ENCODE measurements around the gene MRM3.

DNA sequence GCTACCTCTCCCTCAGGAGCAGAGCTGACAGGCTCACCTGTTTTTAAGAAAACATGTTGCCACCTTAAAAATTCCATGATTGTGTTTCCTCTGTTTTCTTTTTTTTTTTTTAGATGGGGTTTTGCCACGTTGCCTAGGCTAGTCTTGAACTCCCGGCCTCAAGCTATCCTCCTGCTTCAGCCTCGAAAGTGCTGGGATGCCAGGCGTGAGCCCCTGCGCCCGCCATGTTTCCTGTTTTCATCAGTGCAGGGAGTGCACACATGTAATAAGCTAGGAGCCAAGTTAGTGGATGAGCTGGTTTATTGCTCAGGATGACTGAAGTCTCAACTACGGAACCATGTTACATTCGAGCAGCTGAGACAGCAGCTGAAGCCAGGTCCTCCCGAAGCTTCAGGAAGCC is 13.6 kb downstream of the MRM3 start:
- no peak for TF ChIP-seq SMC3 (IDR thresholded peaks at IDR 0.05; ENCODE audit: low read depth, low read length)
- no peak for TF ChIP-seq POLR2A (IDR thresholded peaks at IDR 0.05; ENCODE audit: low read depth, low read length)
- TF ChIP-seq RAD21 (IDR thresholded peaks at IDR 0.05; ENCODE audit: low read length): no peak
- TF ChIP-seq, protein P1, sequence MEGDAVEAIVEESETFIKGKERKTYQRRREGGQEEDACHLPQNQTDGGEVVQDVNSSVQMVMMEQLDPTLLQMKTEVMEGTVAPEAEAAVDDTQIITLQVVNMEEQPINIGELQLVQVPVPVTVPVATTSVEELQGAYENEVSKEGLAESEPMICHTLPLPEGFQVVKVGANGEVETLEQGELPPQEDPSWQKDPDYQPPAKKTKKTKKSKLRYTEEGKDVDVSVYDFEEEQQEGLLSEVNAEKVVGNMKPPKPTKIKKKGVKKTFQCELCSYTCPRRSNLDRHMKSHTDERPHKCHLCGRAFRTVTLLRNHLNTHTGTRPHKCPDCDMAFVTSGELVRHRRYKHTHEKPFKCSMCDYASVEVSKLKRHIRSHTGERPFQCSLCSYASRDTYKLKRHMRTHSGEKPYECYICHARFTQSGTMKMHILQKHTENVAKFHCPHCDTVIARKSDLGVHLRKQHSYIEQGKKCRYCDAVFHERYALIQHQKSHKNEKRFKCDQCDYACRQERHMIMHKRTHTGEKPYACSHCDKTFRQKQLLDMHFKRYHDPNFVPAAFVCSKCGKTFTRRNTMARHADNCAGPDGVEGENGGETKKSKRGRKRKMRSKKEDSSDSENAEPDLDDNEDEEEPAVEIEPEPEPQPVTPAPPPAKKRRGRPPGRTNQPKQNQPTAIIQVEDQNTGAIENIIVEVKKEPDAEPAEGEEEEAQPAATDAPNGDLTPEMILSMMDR (conservative IDR thresholded peaks at IDR 0.05; ENCODE audit: low read depth, low read length): no peak
- TF ChIP-seq, protein P2, sequence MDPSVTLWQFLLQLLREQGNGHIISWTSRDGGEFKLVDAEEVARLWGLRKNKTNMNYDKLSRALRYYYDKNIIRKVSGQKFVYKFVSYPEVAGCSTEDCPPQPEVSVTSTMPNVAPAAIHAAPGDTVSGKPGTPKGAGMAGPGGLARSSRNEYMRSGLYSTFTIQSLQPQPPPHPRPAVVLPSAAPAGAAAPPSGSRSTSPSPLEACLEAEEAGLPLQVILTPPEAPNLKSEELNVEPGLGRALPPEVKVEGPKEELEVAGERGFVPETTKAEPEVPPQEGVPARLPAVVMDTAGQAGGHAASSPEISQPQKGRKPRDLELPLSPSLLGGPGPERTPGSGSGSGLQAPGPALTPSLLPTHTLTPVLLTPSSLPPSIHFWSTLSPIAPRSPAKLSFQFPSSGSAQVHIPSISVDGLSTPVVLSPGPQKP (IDR thresholded peaks at IDR 0.05; ENCODE audit: borderline replicate concordance, low read depth, low read length): no peak
- TF ChIP-seq RFX5 (IDR thresholded peaks at IDR 0.05; ENCODE audit: low read depth, low read length): no peak
- TF ChIP-seq RCOR1 (IDR thresholded peaks at IDR 0.05; ENCODE audit: insufficient replicate concordance, low read length): no peak
- no peak for TF ChIP-seq CEBPB (IDR thresholded peaks at IDR 0.05; ENCODE audit: low read depth, low read length)
- TF ChIP-seq BHLHE40 (IDR thresholded peaks at IDR 0.05; ENCODE audit: low read depth, low read length): no peak
- no peak for TF ChIP-seq MAZ (IDR thresholded peaks at IDR 0.05; ENCODE audit: borderline replicate concordance, low read depth, low read length)
- TF ChIP-seq, protein P3, sequence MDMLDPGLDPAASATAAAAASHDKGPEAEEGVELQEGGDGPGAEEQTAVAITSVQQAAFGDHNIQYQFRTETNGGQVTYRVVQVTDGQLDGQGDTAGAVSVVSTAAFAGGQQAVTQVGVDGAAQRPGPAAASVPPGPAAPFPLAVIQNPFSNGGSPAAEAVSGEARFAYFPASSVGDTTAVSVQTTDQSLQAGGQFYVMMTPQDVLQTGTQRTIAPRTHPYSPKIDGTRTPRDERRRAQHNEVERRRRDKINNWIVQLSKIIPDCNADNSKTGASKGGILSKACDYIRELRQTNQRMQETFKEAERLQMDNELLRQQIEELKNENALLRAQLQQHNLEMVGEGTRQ (IDR thresholded peaks at IDR 0.05; ENCODE audit: low read depth, low read length): no peak
- TF ChIP-seq MAFK (IDR thresholded peaks at IDR 0.05; ENCODE audit: low read depth, low read length): no peak

Measured in IMR-90 (cell line).